NCI-H82 (cell line): ENCODE data around the gene ADGRD1.

Source experiments
- DNase-seq: peaks from one replicate; lab custom pipeline; 2025; lab: John Stamatoyannopoulos, UW

Gene ADGRD1

DNA sequence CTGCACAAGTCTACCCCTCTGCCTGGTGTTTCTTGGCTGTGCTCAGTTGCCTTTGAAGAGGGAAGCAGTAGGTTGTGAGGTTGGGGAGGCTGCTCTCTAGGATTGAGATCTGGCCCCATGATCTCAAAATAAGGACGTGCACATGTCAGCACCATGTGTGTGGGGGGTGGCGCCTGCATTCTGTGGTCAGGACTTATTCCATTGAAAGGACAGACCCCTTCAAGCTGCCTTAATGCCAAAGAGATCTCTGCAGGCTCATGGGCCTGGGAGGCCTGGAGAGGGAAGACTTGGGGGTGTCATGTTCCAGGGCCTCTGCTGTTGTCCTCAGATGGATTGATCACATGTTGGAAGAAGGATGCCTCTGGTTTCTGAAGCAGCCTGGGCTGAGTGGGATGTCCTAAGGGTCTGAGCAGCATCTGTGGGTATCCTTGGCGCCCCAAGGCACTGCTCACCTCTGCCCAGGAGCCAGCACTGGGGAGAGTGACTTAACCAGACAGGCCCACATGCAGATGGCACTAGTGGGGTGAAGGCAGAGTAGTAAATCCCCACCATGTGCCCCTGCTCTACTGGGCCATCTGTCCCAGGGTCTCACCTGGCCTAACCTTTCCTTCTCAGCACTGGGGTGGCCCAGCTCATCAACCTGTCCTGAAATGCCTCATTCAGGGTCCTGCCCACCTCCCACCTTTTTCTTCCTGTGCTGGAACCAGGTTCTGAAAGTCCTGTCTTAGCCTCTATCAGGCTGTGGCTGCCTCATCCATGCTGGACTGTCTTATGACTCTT, 118.9 kb downstream of the ADGRD1 start:
- DNase-seq, result no peak

DNA sequence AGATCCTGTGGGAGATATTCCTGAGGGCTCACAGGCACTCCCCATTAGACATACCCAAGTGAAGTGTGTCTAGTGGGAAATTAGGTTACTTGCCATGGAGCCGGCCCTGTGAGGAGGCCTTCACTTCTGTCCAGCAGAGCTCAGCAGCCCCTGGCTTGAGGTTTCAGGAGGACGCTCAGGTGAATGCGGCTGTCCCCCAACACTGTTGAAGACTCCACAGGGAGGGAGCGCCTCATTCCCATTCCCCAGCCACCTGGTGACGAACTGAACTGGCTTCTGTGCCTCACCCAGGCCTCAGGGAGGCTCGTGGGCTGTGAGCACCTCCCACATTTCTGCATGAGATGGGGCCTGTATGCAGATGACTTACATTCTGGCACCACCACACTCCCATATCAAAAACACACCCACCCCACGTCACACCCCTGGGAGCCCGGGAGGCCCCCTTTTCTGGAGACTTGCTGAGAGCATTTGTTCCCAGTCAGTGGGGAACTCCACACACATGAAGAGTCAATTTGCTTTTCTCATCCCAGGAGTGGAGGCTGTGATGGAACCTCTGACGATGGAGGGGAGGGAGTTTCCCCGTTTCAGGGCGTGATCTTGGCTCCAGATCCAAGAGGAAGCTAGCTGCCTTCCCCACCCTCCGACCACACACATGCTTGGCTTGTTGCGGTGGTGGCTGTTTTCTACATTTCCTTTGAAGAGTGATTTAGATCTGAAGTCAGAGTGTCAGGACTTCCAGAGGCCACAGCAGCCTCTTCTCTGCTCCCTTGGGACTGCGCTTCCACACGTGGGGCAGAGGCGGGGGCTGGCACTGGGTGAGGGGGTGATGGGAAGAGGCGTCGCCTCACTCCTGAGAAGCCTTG, 120.7 kb downstream of the ADGRD1 start:
- no peak for DNase-seq

DNA sequence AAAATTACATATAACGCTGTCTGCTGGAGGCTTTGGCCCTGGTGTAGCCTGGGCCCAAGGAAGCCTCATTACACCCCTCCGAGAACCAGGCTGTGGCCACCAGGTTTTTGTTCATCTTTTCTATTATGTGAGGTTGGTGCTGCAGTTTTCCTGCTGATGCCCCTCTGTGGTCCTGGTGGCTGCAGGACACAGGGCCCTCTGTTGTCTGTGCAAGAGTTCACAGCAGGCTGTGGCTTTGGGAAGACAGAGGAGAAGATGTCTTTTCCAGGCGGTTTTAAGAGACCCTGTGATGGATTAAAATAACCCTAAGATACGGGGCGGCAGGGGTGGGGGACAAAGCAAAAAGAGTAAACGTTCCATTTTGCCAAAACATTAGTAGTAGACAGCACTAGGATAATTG, 121.5 kb downstream of the ADGRD1 start:
- DNase-seq, result no peak

- DNase-seq, result no peak
These were observed 121.9 kb downstream of the ADGRD1 start for GRCh38 chr12:131075611-131076010.

GRCh38 chr12:131076296-131076695, 122.6 kb downstream of the ADGRD1 start:
- DNase-seq, result no peak

DNA sequence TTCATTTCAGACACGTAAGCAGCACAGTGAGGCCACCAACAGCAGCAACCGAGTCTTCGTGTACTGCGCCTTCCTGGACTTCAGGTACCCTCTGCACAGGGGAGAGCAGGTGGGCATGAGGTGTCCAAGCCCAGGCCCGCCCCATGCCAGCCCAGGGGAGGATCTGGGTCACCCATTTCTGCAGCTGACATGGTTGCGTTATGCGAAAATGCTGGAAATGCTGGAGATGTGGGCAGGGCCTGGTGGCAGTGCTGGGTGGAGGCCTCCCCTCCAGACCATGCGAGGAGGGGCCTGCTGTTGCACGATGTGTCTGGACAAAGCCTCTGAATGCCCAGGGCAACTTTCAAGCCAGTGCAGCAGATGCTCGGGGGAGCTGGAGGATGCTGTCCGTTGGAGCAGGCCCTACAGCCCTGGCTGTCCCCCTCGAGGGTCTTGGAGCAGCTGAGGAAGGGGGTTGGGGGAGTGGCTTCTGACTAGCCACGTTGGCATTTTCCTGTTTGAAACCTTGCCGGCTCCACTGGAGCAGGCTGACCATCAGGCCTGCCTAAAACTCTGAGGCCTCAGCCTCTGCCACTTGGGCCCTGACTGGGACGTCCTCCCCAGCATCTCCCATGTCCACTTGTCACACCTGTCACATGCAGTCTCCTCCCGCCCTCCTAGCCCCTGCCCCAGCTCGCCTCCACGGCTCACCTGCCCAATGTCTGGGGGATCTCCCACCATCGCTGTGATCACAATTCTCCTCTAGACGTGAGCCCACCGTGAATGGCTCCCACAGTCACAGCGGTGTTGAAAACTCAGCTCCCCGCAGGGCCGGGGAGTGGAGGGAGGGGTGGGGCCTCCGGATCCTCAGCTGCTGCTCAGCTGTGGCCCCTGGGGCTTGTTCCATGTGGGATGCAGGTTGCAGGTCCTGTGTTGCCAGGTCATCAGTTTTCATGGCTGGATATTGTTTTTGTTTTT, 123.4 kb downstream of the ADGRD1 start:
- no peak for DNase-seq

DNA sequence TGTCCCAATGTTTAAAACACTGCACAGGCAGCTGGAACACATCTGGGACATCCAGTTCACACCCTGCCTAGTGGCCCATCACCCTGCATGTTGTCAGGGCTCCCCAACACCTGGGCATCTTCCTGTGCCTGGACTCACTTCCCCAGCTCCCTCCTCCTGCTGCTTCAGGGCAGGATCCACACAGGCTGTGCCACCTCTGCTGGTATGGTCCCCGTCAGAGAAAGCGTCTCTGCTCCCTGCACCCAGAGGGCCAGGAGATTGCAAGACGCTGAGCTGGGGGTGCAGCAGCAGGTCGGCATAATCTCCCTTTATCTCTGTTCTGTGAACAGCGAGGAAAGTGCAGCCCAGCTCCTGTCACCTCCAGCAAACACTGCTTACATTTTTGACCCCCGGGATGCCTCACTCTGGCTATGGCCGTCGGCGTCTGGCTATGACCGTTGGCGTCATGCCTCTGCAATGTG, 124.3 kb downstream of the ADGRD1 start:
- no peak for DNase-seq

- DNase-seq, result peak; percentile 95
These were observed 128.8 kb downstream of the ADGRD1 start for GRCh38 chr12:131082290-131083194.

DNA sequence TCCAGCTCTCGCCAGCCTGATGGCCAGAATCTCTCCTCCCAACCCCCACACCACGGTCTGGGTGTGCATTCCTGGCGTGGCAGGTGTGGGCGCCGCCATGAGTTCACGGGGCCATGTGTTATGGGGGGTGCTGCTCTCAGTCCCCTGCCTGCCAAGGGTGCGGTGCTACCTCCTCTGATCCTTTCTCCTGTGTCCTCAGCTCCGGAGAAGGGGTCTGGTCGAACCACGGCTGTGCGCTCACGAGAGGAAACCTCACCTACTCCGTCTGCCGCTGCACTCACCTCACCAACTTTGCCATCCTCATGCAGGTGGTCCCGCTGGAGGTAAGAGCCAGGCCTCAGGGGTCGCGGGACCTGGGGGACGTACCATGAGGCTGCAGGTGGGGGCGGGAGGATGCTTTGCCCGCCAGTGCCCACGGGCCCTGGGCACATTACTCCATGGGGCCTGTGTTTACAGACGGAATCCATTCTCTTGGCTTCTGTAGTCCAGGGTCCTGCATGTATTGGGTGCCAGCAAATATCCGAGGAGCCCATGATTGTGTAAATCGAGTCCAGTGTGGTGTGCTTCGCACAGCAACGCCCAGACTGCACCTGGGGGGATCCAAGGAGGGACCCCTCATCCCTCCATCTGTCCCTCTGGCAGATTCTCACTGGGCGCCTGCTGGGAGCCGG, 130.8 kb downstream of the ADGRD1 start:
- no peak for DNase-seq

DNA sequence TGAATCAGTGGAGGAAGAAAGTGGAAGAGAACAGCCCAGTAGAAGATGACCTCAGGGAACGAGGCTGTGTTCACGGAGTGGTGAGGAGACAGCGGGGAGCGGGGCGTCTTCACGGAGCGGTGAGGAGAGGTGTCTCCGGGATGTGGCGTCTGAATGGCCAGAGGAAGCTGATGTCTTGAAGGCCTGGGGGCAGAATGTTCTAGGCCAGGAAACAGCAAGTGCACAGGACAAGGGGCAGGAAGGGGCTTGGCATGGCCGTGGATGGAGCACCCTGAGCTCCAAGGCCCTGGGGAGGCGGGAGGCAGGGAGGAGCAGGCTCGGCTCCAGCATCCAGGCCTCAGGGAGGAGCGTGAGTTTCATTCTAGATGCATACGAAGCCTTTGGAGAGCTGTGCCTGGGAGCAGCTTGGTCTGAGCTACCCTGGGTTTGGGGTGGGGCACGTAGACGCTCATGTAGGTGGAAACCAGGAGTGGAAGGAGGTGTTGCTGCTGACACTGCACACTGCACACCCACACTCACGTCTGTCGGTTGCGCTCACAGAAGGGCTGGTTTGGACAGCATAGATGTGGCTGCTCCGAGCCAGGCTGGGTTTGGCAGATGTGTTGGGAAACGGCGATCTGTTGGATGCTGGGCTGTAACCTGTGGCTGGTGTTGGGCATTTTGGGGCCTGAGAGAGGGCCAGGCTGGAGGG, 131.6 kb downstream of the ADGRD1 start:
- no peak for DNase-seq

DNA sequence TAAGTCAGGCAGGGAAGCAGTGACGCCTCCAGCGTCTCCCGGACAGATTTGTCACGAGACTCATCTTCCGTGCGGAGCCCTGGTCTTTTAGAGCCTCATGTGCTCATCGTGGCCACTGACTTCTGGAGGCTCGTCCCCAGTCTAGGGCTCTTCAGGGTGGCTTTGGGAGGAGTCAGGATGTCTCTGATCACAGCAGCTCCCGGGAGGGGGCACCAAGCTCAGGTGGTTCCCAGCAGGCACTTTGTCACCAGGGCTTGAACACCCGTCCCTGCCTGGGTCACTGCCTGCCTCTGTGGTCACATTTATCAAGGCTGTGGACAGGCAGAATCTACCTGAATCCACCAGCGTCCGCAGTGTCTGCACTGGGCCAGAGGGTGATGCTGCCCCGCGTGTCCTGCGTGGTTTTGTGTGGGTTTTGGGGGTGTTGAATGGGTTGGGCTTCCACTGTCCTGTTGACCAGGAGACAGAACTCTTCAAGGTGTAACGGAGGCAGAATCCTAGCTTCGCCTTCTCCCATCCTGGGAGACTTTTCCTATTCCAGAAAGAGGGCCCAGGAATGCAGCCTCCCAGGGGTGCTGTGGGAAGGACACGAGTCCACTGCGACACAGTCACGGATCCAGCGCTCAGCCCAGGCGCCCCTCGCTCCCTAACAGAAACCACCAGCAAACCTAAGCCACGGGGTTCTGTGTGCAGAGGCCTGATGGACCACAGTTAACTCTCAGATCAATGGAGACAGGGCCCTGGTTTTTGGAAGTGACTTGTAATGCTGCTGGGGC, 132.3 kb downstream of the ADGRD1 start:
- DNase-seq, result no peak

- peak; percentile 14 for DNase-seq
These were observed 133.7 kb downstream of the ADGRD1 start for GRCh38 chr12:131087302-131087818.

- DNase-seq, result no peak
These were observed 134.4 kb downstream of the ADGRD1 start for GRCh38 chr12:131087991-131088700.

- DNase-seq, result no peak
These were observed 135.2 kb downstream of the ADGRD1 start for GRCh38 chr12:131088701-131089530.

DNA sequence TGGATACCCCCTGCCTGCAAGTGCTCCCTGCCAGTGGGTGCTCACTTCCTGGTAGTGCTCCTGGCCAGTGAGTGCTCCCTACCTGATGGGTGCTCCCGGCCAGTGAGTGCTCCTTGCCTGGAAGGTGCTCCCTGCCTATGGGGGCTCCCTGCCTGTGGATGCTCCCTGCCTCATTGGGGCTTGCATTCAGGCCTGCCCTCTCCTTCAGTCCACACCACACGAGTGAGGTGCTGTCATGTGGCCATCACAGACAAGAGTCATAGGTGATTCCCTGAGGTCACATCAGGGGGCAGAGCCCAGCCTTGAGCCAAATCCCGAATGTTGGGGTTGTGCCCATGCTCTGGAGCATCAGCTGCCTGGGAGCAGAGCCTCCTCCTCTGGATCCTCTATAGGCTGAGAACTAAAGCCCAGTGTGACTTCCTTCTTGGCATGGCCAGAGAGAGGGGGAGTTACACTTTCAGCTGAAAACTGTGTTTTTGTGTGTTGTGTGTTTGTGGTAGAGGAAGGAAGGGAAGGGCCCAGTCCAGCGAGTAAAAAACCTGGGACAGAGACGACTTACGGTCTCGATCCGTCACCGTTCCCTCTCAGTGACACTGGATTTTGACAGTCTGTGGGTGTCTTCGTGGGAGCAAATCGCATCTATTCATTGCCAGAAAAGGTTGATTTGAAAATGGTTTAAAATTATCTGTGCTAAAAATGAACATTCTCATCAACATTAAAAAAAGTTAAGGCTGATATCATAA, 136.0 kb downstream of the ADGRD1 start:
- no peak for DNase-seq
